Stimulated activated CD4-positive, alpha-beta T cell treated with anti-CD3 and anti-CD28 coated beads, Interleukin-12 subunit alpha, Interleukin-12 subunit beta, amount 100 ng/mL, for 48 hours (primary cell): ENCODE measurements around the gene EPB41.
"Not testable (repeated sequence)": the region's sequence is repeated elsewhere in the genome, so short reads cannot be mapped to it uniquely, and the experiment has no call there.

Experiments
- DNase-seq, 3 donors: peaks; one replicate each; pipeline ENCODE4 v3.0.0-alpha.2; 2020; ENCODE audit warnings: low read depth in 2 of 3, low spot score in 1 of 3

EPB41 gene

DNA sequence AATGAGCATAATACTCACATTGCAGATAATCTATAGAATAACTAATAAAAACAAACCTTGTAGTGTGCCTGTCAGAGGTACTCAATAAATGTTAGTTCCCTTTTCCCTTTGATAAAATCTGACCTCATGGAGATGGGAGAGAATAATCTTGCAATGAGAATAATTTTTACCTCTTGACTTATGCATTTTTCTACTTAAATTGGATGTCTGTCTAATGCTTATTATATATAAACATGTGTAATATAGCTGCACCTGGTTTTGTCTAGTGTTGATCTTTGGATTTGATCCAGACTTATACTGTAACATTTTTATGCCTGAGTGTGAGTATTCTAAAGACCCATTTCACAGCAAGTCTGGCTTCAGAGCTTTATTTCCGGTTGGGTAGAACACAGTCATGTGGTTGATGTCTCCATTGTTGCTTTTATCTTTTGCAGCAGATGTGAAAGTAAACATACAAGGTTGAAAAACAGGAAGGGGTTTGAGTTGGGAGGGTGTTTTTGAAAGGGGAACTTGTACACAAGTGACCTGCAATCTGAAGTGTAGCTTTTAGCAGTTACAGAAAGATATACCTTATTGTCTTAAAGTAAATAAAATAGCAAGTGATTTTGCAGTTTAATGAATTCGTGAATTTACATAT, 12.4 kb downstream of the EPB41 start:
- DNase-seq, result peak in 2 of 3 donors; percentile 1 to 32

DNA sequence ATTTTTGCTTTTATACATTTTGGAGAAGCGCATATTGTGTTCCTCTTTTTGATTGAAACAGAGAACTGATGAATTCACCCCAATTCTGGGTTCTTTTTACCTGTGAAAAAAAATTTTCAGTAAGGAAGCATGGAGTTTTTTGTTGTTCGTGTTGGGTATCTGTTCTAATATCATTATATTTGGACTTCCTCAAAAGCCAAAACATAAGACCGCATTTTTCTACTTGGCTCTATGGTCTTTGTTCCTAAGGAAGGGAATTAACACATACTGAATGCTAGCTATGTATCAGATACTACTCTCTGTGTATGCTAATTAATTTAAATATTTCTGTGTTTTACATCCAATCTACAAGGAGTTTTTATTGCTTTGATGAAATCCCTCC, 12.9 kb downstream of the EPB41 start:
- no peak for DNase-seq

DNA sequence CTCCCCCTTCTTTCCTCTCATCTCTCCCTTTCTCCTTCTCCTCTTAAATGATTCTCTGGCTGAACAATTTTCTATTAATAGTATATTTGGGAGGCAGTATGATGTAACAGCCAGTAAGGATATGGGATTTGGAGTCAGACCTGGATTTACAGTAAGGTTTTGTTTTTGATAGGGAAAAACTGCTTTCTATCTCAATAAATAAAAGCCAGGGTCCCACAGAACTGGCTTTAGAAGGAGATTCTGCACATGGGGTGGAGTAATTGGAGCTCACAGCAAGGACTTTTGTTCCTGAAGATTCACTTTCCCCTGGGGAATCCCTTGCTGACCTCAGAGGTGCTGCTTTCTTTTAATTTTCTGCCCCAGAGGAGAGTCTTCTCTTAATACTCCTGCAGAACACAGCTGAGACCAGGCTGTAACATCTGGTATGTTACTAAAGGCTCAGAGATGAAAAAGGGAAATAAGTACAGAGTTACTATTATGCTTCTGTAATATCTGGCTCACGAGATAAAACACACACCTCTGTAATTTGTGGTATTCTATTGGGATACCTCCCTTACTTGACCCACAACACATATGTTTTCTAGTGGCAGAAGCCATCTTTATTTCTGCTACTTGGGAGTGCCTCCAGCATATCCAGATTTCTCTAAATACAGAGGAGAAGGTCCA, 13.4 kb downstream of the EPB41 start:
- no peak for DNase-seq

DNA sequence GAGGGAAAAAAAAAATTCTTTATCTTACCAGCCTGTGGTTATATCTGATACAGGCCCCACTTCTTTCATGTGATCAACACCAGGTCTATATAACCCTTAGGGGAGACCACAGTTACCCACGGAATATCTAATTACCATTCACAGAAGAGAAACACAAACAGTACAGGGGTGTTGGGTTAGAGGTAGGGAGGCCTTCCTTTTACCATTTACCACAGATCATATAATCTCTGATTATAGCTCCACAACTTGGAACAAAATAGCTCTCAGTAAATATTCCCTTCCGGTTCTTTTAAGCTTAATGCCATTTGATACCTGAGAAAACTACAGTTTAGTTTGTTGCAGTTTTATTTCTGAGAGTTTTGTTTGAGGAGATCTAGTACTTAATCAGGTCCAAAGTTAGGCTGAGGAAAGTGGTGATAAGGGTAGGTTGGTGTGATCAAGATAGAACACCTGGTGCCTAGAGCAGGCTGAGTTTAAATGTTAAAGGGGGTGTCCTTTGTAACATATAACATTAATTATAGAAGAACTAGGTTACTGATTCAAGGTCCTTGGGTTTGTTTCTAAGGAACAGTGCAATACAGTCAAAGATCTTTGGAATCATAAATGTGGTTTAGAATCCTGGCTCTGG, 14.1 kb downstream of the EPB41 start:
- no peak for DNase-seq

DNA sequence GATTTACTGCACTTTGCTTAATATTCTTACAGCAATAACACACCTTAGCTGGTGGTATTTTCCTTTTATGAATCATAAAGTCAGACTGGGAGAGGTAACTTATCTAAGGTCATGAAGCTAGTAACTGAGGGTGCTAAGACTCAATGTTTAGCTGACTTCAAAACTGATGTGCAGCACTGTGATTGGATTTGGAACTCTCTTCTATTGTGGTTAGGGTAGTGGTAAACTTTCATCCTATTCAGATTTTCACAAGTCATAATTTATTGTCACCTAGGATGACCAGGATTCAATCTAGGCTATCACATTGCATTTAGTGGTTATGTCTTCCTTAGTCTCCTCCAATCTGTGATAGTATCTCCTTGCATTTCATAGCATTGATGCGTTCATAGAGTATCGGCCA, 18.9 kb downstream of the EPB41 start:
- no peak for DNase-seq

DNA sequence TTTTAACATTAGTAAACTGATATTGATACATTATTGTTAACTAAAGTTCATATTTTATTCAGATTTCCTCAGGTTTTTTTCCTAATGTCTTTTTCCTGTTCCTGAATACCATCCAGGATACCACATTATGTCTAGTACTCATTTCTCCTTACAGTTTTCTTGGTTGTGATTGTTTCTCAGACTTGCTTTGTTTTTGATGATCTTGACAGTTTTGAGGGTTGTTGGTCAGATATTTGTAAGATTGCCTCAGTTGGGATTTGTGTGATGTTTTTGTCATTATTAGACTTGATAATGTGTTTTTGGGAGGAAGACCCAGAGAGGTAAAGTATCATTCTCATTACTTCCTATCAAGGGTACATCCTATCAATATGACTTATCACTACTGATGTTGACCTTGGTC, 19.5 kb downstream of the EPB41 start:
- DNase-seq, result no peak

DNA sequence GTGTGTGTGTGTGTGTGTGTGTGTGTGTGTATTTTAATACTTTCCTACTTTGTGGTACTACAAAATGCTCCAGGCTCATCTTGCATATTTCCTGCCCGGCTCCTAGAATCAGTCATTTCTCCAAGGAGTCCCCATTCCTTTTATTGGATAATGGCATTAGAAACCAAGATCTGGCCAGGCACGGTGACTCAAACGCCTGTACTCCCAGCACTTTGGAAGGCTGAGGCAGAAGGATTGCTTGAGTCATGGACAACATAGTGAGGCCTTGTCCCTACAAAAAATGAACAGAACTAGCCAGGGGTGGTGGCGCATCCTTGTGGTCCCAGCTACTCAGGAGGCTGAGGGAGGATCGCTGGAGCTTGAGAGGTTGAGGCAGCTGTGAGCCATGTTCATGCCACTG, 20.3 kb downstream of the EPB41 start:
- DNase-seq, result no peak

DNA sequence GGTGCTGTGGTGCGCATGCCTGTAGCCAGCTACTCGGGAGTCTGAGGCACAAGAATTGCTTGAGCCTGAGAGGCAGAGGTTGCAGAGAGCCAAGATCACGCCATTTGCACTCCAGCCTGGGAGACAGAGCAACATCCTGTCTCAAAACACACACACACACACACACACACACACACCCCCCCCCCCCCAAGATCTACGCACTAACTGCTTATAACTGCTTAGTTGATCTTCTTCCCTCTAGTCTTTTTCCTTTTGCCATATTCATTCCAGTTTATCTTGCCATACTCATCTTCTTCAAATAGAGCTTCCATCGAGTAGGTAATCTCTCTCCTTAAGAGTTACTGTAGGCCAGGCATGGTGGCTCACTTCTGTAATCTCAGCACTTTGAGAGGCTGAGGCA, 20.9 kb downstream of the EPB41 start:
- no peak for DNase-seq

DNA sequence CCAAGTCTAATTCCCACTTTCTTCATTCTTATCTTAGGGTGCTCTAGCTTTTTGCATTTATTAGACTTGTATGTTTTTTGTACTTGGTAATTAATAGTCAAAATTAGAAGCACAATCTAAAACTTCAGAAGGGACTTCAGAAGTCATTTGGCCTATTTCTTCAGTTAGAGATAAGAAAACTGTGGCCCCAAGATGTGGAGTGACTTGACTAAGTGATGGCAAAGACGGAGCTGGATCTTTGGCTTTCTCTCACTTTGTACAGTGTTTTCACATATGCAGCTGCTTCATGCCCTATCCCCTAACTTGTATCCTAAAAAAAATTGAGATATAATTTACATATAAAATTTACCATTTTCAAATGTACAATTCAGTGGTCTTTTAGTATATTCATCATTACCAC, 21.7 kb downstream of the EPB41 start:
- DNase-seq, result no peak

DNA sequence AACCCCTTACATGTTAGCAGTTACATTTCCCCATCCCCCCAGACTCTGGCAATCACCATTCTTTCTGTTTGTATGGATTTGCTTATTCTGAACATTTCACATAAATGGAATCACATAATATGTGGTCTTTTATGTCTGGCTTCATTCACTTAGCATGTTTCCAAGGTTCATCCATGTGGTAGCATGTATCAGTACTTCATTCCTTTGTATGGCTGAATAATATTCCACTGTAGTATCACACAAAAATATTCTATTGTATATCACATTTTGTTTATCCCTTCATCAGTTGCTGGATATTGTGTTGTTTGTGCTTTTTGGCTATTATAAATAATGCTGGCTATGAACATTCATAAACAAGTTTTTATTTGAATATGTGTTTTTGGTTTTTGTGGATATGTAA, 22.2 kb downstream of the EPB41 start:
- no peak for DNase-seq

DNA sequence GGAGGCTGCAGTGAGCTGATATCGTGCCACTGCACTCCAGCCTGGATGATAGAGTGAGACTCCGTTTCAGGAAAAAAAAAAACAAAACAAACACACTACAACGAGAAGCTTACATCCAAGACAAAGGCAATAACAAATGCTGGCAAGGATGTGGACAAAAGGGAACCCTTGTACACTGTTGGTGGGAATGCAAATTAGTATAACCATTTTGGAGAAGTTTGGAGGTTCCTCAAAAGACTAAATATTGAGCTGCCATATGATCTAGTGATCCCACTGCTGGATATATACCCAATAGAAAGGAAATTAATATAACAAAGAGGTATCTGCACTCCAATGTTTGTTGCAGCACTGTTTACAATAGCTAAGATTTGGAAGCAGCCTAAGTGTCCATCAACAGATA, 29.2 kb downstream of the EPB41 start:
- not testable (repeated sequence) for DNase-seq

DNA sequence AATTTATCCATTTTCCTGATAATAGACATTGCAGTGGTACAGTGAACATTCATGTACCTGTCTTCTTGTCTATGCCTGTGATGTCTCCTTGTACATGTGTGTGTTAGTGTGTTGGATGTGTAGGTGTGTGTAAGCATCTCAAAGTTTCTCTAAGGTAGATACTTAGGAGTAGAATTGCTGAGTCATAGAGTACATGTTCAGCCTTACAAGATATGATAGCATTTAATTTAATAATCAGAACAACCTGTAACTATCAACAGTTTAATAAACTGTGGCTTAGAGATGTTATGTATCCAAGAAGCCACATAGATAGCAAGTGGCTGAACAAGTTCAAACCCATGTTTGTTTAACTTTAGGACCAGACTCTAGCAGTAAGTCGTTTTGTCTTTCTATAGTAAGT, 35.6 kb downstream of the EPB41 start:
- DNase-seq, result no peak

DNA sequence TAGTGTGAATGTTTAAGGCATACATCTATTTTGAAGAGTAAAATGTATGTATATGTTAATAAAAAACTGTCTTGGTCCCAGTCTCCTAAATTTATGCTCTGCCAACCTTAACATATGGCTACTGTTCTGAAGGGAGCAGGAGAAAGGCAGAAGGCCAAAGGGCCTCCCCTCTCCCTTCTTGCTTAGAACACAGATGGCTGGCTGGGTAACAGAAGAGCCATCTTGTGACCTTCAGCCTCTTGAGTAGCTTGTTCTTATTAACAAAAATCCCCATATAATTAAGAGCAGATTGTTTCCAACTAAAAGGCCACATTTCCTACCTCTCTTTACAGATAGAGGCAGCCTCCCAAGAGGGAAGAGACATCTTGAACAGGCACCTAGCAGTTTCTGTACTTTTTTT, 36.1 kb downstream of the EPB41 start:
- DNase-seq, result no peak

DNA sequence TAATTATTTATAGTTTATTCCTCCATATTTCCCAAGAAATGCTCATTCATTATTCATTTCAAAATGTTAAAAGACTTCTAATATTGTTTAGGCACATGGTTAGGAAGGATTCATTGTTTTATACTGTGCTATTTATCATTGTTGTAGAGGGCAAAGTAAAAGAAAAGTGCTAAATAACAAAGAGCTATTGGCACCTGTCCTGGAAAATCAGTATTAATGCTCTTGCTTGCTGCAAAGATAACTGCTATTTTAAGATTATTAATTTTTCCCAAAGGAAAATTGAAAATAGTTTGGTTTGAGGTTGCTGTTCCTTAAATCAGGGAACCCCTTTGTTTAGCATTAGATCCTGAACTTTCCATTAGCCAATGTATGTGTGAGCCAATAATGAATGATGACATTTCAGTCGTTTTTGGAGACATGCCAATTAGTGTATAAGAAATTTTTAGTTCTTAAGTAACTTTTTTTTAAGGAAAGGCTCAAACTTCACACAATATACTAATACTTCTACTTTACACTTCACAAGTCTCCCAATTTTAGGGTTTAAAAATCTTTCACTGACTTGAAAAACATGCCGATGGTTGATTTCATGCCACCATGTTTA, 39.9 kb downstream of the EPB41 start:
- no peak for DNase-seq

DNA sequence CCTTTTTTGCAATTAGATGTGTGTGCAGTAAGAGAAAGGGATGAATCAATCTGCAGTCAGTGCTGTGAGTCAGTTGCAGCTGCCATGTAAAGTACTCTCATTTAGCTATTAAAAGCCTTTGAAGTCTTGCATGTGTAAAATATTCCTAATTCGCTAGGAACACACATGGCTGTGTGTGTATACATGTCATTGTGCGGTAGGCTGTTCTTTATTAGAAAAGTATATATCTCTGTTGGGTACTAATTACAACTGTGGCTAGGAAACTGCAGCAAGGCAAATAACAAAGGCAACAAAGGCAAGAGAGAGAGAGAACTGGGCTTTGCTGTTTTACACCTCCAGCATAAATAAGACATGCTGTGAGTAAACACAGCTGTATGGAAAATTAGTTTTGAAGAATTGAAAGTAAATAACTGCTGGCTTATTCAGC, 41.7 kb downstream of the EPB41 start:
- DNase-seq, result no peak

DNA sequence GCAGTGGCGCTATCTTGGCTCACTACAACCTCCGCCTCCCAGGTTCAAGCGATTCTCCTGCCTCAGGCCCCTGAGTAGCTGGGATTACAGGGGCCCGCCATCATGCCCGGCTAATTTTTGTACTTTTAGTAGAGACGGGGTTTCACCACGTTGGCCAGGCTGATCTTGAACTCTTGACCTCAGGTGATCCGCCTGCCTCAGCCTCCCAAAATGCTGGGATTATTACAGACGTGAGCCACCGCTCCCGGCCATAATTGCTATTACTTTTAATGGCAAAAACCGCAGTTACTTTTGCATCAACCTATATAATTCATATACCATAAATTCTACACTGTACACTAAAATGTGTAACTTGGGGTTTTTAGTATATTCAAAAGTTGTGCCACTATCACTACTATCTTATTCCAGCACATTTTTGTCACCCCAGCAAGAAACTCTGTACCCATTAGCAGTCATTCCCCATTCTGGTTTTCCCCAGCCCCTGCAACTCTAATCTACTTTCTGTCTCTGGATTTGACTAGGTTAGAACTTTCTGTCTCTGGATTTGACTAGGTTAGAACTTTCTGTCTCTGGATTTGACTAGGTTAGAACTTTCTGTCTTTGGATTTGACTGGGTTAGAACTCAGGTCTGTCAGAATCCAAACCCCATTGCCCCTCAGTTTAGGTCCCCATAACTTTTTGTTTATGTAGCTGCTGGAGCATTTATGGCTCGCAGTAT, 47.9 kb downstream of the EPB41 start:
- DNase-seq, result peak; percentile 30 to 47 (median 35)

DNA sequence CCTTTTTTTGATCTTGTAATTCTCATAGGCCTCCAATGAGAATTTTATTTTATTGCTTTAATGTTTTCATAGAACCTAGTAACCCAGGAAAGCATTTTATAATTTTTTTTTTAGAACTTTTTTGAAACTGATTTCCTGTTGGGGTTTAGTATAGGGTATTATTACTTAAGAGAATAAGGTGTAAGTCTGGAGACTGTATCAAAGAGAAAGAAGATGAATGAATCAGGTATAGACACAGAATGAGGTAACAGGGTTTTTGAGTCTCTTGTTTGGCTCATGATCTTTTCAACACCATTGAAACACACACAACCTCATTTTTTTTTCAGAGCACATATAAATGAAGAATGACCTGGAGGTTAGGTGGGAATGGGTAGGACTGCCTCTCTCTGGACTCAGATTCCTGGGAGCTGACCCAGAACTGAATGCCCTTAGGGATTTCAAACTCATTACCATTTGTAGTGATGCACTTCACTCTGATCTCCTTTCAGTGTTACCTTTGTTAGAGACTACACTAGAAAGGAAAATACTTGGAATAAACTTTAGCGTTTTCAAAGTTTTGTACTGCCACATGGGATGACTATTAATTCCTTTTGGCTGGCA, 51.0 kb downstream of the EPB41 start:
- no peak for DNase-seq

DNA sequence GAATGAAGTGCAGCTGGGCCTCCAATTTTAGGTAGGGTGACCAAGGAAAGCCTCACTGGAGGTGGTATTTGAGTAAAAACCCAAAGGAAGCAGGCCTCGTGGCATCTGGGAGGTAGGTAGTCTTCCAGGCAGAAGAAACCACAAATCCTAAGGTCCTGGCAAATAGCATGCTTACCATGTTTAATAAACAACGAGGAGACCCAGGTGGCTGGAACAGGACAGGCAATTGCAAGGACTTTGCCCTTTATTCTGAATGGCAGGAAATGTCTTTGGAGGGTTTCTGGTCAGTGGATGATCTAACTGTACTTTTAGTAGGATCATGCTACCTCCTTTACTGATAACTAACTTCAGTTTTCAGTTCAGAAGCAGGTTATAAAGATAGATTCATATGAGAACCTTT, 52.2 kb downstream of the EPB41 start:
- DNase-seq, result no peak

DNA sequence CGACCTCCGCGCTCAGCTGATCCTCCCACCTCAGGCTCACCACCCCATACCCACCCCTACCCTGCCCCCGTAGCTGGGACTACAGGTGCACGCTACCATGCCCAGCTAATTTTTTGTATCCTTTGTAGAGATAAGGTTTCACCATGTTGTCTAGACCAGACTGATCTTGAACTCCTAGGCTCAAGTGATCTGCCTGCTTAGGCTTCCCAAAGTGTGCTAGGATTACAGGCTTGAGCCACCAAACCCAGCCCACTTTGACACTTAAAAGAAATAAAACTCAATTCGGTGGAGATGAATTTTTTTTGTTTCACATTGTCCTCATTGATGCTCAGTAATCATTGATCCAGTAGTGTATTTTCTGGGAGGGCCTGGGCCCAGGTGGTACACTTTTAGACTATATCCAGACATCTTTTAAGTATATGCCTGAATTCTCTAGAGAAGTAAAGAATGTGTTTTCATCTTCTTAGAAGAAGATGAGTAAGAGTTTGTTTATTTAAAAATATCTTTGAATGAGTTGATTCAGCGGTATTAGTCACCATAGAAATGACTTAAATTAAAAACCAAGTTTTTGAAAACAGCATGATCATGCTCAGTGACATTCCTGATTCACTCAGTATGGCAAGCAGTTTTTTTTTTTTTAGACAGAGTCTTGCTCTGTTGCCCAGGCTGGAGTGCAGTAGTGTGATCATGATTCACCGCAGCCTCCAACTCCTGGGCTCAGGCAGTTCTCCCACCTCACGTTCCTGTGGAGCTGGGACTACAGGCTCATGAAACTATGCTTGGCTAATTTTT, 57.8 kb downstream of the EPB41 start:
- DNase-seq, result peak in 2 of 3 donors; percentile 7 to 11

DNA sequence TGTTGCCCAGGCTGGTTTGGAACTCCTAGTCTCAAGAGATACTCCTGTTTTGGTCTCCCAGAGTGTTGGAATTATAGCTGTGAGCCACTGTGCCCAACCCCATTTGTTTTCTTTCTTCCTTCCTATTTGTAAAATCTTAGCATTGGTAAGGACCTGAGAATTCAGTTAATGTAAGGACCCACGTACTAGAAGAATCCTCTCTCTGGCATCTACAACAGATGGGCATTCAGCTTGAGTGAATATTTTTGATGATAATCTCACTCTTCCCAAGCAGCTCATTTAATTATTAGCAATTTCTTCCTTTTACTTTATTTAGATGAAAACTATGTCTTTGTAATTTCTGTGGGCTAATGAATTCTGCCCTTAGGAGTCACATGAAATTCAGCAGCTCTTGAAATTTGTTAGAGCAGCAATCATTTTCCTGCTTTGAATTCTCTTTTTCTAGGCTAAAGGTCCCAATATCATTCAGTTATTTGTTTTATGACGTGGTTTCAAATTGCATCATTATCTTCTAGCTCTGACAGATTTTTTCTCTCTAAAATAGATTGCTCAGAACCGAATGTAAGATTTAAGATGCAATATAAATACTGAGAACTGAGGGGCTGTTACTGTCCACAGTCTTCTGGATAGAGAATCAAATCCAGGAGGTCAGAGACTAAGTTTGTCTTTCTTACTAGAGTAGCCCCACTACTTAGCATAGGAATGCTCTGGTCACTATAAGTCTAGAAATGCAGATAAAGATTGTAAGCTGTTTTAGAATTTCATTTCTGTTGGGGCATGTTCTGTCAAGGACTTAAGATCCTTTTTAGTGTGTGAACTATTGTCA, 59.4 kb downstream of the EPB41 start:
- DNase-seq, result no peak
